ENCODE measurements around the gene ZP1. TPM values are rescaled to one million over a fixed set of nuclear protein-coding genes. Genes with fewer than 3 reads are reported as not detected.

The ZP1 gene
- total RNA-seq, 1 donor from 2014 or later, result 0.40 TPM

DNA sequence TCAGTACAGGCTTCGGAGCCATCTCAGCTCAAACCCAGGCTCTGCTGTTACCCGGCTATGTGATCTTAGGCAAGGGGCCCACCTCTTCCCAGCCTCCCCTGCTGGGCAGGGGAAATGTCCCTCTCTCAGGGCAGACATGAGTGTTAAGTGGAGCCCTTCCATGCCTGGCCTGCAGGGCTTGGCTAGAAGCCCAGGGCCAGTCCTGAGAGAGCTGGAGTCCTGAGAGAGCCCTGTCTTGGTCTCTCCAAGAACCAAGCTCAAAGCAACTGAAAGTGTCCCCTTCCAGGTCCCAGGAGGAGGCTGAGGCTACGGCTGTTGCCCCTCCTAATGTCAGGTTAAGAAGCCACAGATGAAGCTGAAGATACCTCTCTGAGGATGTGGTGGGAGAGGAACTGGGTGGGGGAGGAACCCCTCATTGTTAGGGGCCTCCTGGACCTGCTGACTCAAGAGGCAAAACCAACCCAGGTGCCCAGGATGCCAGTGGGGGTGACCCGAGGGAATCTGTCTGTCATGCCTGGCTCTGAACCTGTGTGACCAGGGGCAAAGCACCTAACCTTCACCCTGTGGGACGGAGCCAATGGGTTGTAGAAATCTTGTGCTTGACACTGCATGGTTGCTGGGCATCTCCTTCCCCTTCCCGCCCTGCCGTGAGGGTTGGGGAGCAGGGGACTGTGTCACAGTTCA lies 4.2 kb downstream of the ZP1 start:
- Mint-ChIP-seq H3K4me1 (ENCODE audit: low read depth) (peaks cover 30% of the 10 kb centered on the region), H3K27me3 (ENCODE audit: low read depth) (peaks cover 2% of the 10 kb centered on the region), H3K36me3 (ENCODE audit: low read depth) (no peaks in the 10 kb centered on the region), H3K9me3 (ENCODE audit: low read depth) (no peaks in the 10 kb centered on the region), H3K4me3 (ENCODE audit: unreplicated experiment) (no peak overlapping the region), H3K27ac (ENCODE audit: unreplicated experiment) (no peak overlapping the region)
- DNase-seq (ENCODE audit: low spot score), result peak; percentile 56
- TF ChIP-seq, protein P1, sequence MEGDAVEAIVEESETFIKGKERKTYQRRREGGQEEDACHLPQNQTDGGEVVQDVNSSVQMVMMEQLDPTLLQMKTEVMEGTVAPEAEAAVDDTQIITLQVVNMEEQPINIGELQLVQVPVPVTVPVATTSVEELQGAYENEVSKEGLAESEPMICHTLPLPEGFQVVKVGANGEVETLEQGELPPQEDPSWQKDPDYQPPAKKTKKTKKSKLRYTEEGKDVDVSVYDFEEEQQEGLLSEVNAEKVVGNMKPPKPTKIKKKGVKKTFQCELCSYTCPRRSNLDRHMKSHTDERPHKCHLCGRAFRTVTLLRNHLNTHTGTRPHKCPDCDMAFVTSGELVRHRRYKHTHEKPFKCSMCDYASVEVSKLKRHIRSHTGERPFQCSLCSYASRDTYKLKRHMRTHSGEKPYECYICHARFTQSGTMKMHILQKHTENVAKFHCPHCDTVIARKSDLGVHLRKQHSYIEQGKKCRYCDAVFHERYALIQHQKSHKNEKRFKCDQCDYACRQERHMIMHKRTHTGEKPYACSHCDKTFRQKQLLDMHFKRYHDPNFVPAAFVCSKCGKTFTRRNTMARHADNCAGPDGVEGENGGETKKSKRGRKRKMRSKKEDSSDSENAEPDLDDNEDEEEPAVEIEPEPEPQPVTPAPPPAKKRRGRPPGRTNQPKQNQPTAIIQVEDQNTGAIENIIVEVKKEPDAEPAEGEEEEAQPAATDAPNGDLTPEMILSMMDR (IDR thresholded peaks at IDR 0.05), result peak; percentile 47

- Mint-ChIP-seq H3K27ac (ENCODE audit: unreplicated experiment) (no peak overlapping the region), H3K4me3 (ENCODE audit: unreplicated experiment) (no peak overlapping the region), H3K9me3 (ENCODE audit: low read depth) (no peaks in the 10 kb centered on the region), H3K4me1 (ENCODE audit: low read depth) (peaks cover 25% of the 10 kb centered on the region), H3K27me3 (ENCODE audit: low read depth) (peaks cover 2% of the 10 kb centered on the region), H3K36me3 (ENCODE audit: low read depth) (no peaks in the 10 kb centered on the region)
- TF ChIP-seq, protein P1 (IDR thresholded peaks at IDR 0.05), result no peak
- DNase-seq (ENCODE audit: low spot score), result peak; percentile 52
Observed at GRCh38 chr11:60872124-60872960, 5.0 kb downstream of the ZP1 start.

DNA sequence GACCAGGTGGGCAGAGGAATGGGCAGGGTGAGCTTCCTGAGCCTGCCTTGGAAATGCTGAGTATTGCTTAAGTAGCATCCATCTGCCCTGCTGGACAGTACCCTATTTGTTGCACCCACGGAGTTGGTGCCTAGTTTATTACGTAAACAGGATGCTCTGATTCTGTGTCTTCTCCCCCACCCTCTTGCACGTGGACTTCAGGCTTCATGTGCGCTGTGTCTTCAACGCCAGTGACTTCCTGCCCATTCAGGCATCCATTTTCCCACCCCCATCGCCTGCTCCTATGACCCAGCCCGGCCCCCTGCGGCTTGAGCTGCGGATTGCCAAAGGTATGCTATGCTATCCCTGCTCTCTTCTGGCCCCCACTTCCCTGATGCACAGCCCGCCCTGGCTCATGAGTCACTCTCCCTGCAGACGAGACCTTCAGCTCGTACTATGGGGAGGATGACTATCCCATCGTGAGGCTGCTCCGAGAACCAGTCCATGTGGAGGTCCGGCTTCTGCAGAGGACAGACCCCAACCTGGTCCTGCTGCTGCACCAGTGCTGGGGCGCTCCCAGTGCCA lies 5.7 kb downstream of the ZP1 start:
- Mint-ChIP-seq H3K36me3 (ENCODE audit: low read depth) (no peaks in the 10 kb centered on the region), H3K27ac (ENCODE audit: unreplicated experiment) (peak overlapping the region; percentile 17), H3K27me3 (ENCODE audit: low read depth) (peaks cover 2% of the 10 kb centered on the region), H3K9me3 (ENCODE audit: low read depth) (no peaks in the 10 kb centered on the region), H3K4me3 (ENCODE audit: unreplicated experiment) (no peak overlapping the region), H3K4me1 (ENCODE audit: low read depth) (peaks cover 25% of the 10 kb centered on the region)
- DNase-seq (ENCODE audit: low spot score), result peak; percentile 75
- TF ChIP-seq, protein P1 (IDR thresholded peaks at IDR 0.05), result no peak

DNA sequence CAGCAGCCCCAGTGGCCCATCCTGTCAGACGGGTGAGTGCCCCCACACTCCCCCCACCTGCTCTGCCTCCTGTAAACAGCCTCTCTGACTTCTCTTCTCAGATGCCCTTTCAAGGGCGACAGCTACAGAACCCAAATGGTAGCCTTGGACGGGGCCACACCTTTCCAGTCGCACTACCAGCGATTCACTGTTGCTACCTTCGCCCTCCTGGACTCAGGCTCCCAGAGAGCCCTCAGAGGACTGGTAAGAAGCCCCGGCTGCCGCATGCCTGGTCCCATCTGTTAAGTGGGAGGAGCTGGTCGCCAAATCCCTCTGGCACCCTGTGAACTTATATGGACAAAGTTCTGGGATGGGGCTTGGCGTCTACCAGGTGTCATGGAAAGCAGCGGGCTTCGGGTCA lies 6.2 kb downstream of the ZP1 start:
- TF ChIP-seq, protein P1 (IDR thresholded peaks at IDR 0.05), result no peak
- Mint-ChIP-seq H3K27me3 (ENCODE audit: low read depth) (peaks cover 2% of the 10 kb centered on the region), H3K4me1 (ENCODE audit: low read depth) (peaks cover 25% of the 10 kb centered on the region), H3K4me3 (ENCODE audit: unreplicated experiment) (no peak overlapping the region), H3K27ac (ENCODE audit: unreplicated experiment) (no peak overlapping the region), H3K9me3 (ENCODE audit: low read depth) (no peaks in the 10 kb centered on the region), H3K36me3 (ENCODE audit: low read depth) (no peaks in the 10 kb centered on the region)
- peak; percentile 63 for DNase-seq (ENCODE audit: low spot score)

All from chondrocyte (in vitro differentiated cells).